Measurements from ENCODE around the gene C10orf120. TPM values are rescaled to one million over a fixed set of nuclear protein-coding genes. Genes with fewer than 3 reads are reported as not detected.

Gene C10orf120
- total RNA-seq, 1 experiment from 2014 or later = not detected

DNA sequence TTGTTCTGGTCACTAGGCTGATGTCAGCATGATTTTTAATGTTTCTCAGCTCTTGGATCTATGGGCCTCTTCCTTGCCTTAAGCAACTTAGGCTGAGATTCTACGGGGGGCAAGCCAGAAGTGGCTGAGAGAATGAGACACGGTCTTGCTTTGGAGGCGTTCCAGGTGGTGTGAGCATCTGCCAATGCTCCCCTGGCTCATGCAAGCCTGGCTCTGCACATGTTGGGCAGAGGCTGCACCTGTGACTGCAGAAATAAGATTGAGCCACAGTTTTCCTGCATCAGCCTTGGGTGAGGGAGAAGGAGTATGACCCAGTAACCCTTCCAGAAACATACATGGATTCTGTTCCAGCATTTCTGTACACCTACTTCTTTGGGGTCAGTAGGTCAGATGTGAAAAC, 41.9 kb downstream of the C10orf120 start:
- Histone ChIP-seq H3K9me2 (replicated peaks; ENCODE audit: insufficient read depth, low read length) (no peaks in the 10 kb centered on the region), H3K9ac (ENCODE audit: low read length) (no peak overlapping the region), H3K27ac (ENCODE audit: low read length) (no peak overlapping the region), H2AFZ (ENCODE audit: low read length) (no peak overlapping the region), H3K9me3 (ENCODE audit: low read length) (no peaks in the 10 kb centered on the region), H3K36me3 (ENCODE audit: insufficient read depth, low read length) (no peaks in the 10 kb centered on the region), H3K4me3 (ENCODE audit: low read length) (no peak overlapping the region), H4K20me1 (ENCODE audit: insufficient read depth, low read depth, low read length) (no peaks in the 10 kb centered on the region), H3K79me2 (ENCODE audit: low read length) (no peaks in the 10 kb centered on the region), H3K4me2 (ENCODE audit: low read depth, low read length, poor library complexity, severe bottlenecking) (no peak overlapping the region), H3K4me1 (ENCODE audit: low read length) (no peaks in the 10 kb centered on the region), H3K27me3 (ENCODE audit: low read length) (no peaks in the 10 kb centered on the region; the same call in 1 of the 2 replicates)
- no peak for DNase-seq

- Histone ChIP-seq H3K4me1 (ENCODE audit: low read length) (no peaks in the 10 kb centered on the region), H3K4me3 (ENCODE audit: low read length) (no peak overlapping the region), H2AFZ (ENCODE audit: low read length) (no peak overlapping the region), H3K4me2 (ENCODE audit: low read depth, low read length, poor library complexity, severe bottlenecking) (no peak overlapping the region), H3K9me3 (ENCODE audit: low read length) (no peaks in the 10 kb centered on the region), H3K27ac (ENCODE audit: low read length) (no peak overlapping the region), H3K27me3 (ENCODE audit: low read length) (no peaks in the 10 kb centered on the region; the same call in 1 of the 2 replicates), H4K20me1 (ENCODE audit: insufficient read depth, low read depth, low read length) (no peaks in the 10 kb centered on the region), H3K9ac (ENCODE audit: low read length) (no peak overlapping the region), H3K9me2 (replicated peaks; ENCODE audit: insufficient read depth, low read length) (no peaks in the 10 kb centered on the region), H3K36me3 (ENCODE audit: insufficient read depth, low read length) (no peaks in the 10 kb centered on the region), H3K79me2 (ENCODE audit: low read length) (no peaks in the 10 kb centered on the region)
- DNase-seq = no peak
Observed at GRCh38 chr10:122657255-122657654, 42.4 kb downstream of the C10orf120 start.

DNA sequence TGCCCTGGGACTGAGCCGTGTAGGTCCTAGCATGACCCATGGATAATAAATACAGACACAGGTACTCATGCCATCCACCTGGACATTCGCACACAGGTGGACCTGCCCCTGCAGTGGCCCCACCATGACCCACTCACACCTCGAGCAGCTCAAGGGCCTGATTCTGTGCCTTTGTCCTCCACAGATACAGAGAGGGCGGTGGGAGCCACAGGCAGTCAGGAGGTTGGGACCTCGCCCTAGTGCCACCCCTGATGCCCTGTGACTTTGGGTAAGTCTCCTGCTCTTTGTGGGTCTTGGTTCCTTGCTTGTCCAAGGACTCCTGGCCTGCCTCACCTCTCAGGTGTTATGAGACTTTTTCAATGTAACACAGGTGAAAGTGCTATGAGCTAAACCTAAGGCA, 42.9 kb downstream of the C10orf120 start:
- no peaks in the 10 kb centered on the region for H4K20me1 ChIP-seq (ENCODE audit: insufficient read depth, low read depth, low read length)
- DNase-seq = no peak
- H2AFZ ChIP-seq (ENCODE audit: low read length) = no peak overlapping the region
- H3K4me1 ChIP-seq (ENCODE audit: low read length) = no peaks in the 10 kb centered on the region
- H3K9me3 ChIP-seq (ENCODE audit: low read length) = no peaks in the 10 kb centered on the region
- no peaks in the 10 kb centered on the region for H3K36me3 ChIP-seq (ENCODE audit: insufficient read depth, low read length)
- H3K4me3 ChIP-seq (ENCODE audit: low read length) = no peak overlapping the region
- no peaks in the 10 kb centered on the region for H3K79me2 ChIP-seq (ENCODE audit: low read length)
- no peaks in the 10 kb centered on the region; the same call in 1 of the 2 replicates for H3K27me3 ChIP-seq (ENCODE audit: low read length)
- no peak overlapping the region for H3K9ac ChIP-seq (ENCODE audit: low read length)
- no peaks in the 10 kb centered on the region for H3K9me2 ChIP-seq (replicated peaks; ENCODE audit: insufficient read depth, low read length)
- H3K4me2 ChIP-seq (ENCODE audit: low read depth, low read length, poor library complexity, severe bottlenecking) = no peak overlapping the region
- H3K27ac ChIP-seq (ENCODE audit: low read length) = no peak overlapping the region

DNA sequence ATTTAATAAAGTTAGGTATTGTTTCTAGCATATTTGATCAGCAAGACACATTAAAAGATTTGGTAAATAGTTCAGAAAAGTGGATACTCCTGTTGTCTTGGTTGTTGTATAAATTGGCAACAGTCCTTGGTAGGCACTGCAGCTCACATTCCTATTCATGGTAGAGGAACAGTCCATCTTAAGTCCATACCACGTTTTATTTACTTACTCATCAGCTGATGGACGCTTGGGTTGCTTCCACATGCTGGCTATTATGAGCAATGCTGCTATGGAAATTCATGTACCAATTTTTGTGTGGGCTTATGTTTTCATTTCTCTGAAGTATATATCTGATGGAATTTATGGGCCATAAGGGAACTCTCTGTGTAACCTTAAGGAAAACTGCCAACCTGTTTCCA, 43.3 kb downstream of the C10orf120 start:
- no peaks in the 10 kb centered on the region for H3K36me3 ChIP-seq (ENCODE audit: insufficient read depth, low read length)
- H2AFZ ChIP-seq (ENCODE audit: low read length) = no peak overlapping the region
- H3K27me3 ChIP-seq (ENCODE audit: low read length) = no peaks in the 10 kb centered on the region; the same call in 1 of the 2 replicates
- no peaks in the 10 kb centered on the region for H3K9me3 ChIP-seq (ENCODE audit: low read length)
- no peaks in the 10 kb centered on the region for H4K20me1 ChIP-seq (ENCODE audit: insufficient read depth, low read depth, low read length)
- no peak overlapping the region for H3K4me3 ChIP-seq (ENCODE audit: low read length)
- H3K27ac ChIP-seq (ENCODE audit: low read length) = no peak overlapping the region
- no peak overlapping the region for H3K9ac ChIP-seq (ENCODE audit: low read length)
- H3K4me1 ChIP-seq (ENCODE audit: low read length) = no peaks in the 10 kb centered on the region
- no peak for DNase-seq
- H3K4me2 ChIP-seq (ENCODE audit: low read depth, low read length, poor library complexity, severe bottlenecking) = no peak overlapping the region
- H3K9me2 ChIP-seq (replicated peaks; ENCODE audit: insufficient read depth, low read length) = no peaks in the 10 kb centered on the region
- H3K79me2 ChIP-seq (ENCODE audit: low read length) = no peaks in the 10 kb centered on the region

GRCh38 chr10:122655524-122656307, 43.9 kb downstream of the C10orf120 start:
- Histone ChIP-seq H3K9ac (ENCODE audit: low read length) (no peak overlapping the region), H3K27me3 (ENCODE audit: low read length) (no peaks in the 10 kb centered on the region; the same call in 1 of the 2 replicates), H3K27ac (ENCODE audit: low read length) (no peak overlapping the region), H3K36me3 (ENCODE audit: insufficient read depth, low read length) (no peaks in the 10 kb centered on the region), H2AFZ (ENCODE audit: low read length) (no peak overlapping the region), H3K4me2 (ENCODE audit: low read depth, low read length, poor library complexity, severe bottlenecking) (no peak overlapping the region), H3K79me2 (ENCODE audit: low read length) (no peaks in the 10 kb centered on the region), H4K20me1 (ENCODE audit: insufficient read depth, low read depth, low read length) (no peaks in the 10 kb centered on the region), H3K4me3 (ENCODE audit: low read length) (no peak overlapping the region), H3K9me2 (replicated peaks; ENCODE audit: insufficient read depth, low read length) (no peaks in the 10 kb centered on the region), H3K4me1 (ENCODE audit: low read length) (no peaks in the 10 kb centered on the region), H3K9me3 (ENCODE audit: low read length) (no peaks in the 10 kb centered on the region)
- DNase-seq = no peak

DNA sequence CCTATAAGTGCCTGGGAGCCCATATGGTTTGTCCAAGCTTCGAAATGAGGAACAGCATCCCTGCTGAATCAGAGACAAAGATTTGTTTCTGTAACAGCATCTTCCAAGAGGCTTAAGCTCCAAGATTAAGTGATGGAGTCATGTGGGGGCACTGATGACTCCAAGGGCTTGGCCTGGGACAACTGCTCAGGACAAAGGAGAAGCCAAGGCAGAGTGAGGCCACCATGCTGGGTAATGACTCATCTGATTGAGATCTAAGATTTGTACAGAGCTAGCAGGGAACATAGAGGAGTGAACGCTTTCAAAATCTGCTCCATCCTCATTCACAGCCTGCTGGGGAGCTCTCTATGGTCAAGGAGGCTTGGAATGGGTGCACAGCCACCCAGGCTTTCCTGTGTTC, 49.3 kb downstream of the C10orf120 start:
- Histone ChIP-seq H2AFZ (ENCODE audit: low read length) (no peak overlapping the region), H3K27ac (ENCODE audit: low read length) (no peak overlapping the region), H3K4me3 (ENCODE audit: low read length) (no peak overlapping the region), H3K9me2 (replicated peaks; ENCODE audit: insufficient read depth, low read length) (no peaks in the 10 kb centered on the region), H3K4me2 (ENCODE audit: low read depth, low read length, poor library complexity, severe bottlenecking) (no peak overlapping the region), H3K79me2 (ENCODE audit: low read length) (no peaks in the 10 kb centered on the region), H3K4me1 (ENCODE audit: low read length) (no peaks in the 10 kb centered on the region), H3K36me3 (ENCODE audit: insufficient read depth, low read length) (no peaks in the 10 kb centered on the region), H3K9me3 (ENCODE audit: low read length) (no peaks in the 10 kb centered on the region), H4K20me1 (ENCODE audit: insufficient read depth, low read depth, low read length) (no peaks in the 10 kb centered on the region), H3K9ac (ENCODE audit: low read length) (no peak overlapping the region), H3K27me3 (ENCODE audit: low read length) (no peaks in the 10 kb centered on the region; the same call in 1 of the 2 replicates)
- DNase-seq = no peak

DNA sequence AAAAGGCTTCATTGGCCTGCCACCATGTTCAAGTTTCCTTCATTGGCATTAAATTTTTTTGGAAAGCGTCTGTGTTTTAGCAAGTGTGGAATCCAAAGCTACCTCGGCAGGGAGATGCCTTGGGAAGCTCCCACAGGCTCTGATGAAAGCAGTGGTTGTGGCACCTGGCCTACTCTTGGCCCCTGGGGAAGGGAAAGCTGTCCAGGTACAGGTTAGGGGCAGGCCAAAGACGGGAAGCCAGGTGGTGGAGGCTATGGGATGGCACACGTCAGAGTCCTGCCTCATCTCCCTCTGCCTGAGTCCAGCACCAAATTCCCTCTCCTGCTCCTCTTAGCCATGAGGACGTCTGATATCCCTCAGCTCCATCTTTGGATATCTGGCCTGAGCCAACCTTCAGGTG, 49.7 kb downstream of the C10orf120 start:
- H3K4me2 ChIP-seq (ENCODE audit: low read depth, low read length, poor library complexity, severe bottlenecking) = no peak overlapping the region
- no peak overlapping the region for H3K4me3 ChIP-seq (ENCODE audit: low read length)
- no peaks in the 10 kb centered on the region for H3K9me3 ChIP-seq (ENCODE audit: low read length)
- no peak overlapping the region for H2AFZ ChIP-seq (ENCODE audit: low read length)
- no peak overlapping the region for H3K9ac ChIP-seq (ENCODE audit: low read length)
- H4K20me1 ChIP-seq (ENCODE audit: insufficient read depth, low read depth, low read length) = no peaks in the 10 kb centered on the region
- no peaks in the 10 kb centered on the region; the same call in 1 of the 2 replicates for H3K27me3 ChIP-seq (ENCODE audit: low read length)
- no peaks in the 10 kb centered on the region for H3K9me2 ChIP-seq (replicated peaks; ENCODE audit: insufficient read depth, low read length)
- no peak for DNase-seq
- no peaks in the 10 kb centered on the region for H3K79me2 ChIP-seq (ENCODE audit: low read length)
- H3K27ac ChIP-seq (ENCODE audit: low read length) = no peak overlapping the region
- no peaks in the 10 kb centered on the region for H3K36me3 ChIP-seq (ENCODE audit: insufficient read depth, low read length)
- H3K4me1 ChIP-seq (ENCODE audit: low read length) = no peaks in the 10 kb centered on the region

DNA sequence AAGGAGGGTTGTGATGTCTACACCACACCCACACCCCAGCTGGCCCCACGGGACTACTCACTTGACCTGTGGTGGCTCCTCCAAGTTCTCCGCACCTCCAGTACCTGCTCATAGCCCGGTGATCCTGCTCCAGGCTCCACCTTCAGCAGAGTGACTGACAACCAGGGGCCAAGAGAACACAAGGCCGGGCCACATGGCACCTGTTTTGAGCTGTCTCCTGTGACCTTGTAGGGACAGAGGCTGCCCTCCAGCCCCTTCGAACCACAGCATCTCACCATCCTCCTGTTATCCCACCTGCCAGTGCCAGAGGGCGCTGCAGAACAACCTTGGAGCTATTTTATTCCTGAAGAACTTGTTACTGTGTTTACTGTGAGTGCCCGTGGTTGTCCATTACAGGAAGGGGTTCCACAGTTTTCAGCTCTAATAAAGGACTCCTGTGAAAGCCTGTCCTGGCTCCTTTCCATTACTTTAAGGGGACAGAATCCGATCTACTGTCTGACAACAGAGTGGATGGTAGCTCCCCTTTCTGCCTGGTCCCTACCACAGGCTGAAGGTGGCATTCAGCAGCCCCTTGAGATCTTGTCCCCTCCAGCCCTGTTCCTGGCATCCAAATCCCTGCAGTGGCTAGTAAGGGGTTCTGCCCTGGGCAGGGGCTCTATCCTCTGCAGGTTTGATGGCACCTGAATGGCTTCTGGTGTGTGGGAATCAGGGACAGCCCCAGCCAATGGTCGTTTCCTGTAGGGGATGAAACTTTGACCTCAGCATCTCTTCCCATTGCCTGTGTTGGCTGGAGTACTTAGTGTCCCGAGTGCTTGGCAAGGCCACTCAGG, 50.8 kb downstream of the C10orf120 start:
- Histone ChIP-seq H3K4me3 (ENCODE audit: low read length) (no peak overlapping the region), H3K9ac (ENCODE audit: low read length) (no peak overlapping the region), H3K9me3 (ENCODE audit: low read length) (no peaks in the 10 kb centered on the region), H3K79me2 (ENCODE audit: low read length) (no peaks in the 10 kb centered on the region), H3K9me2 (replicated peaks; ENCODE audit: insufficient read depth, low read length) (no peaks in the 10 kb centered on the region), H3K27ac (ENCODE audit: low read length) (no peak overlapping the region), H3K4me1 (ENCODE audit: low read length) (no peaks in the 10 kb centered on the region), H4K20me1 (ENCODE audit: insufficient read depth, low read depth, low read length) (no peaks in the 10 kb centered on the region), H3K4me2 (ENCODE audit: low read depth, low read length, poor library complexity, severe bottlenecking) (no peak overlapping the region), H2AFZ (ENCODE audit: low read length) (no peak overlapping the region), H3K27me3 (ENCODE audit: low read length) (no peaks in the 10 kb centered on the region; the same call in 1 of the 2 replicates), H3K36me3 (ENCODE audit: insufficient read depth, low read length) (no peaks in the 10 kb centered on the region)
- DNase-seq = peak; percentile 76
